Daoy (cell line): ENCODE data around the gene NCAPD2. TPM values are rescaled to one million over a fixed set of nuclear protein-coding genes. Genes with fewer than 3 reads are reported as not detected.

Experiments
- DNase-seq: peaks from one replicate; pipeline ENCODE4 v3.0.0-alpha.2; 2015; ENCODE audit warnings: low read depth
- total RNA-seq: library from RNA; depleted of rRNA; stranded (reverse); fragments of >200 nt; shearing (Covaris generic); gene quantifications from 2 replicates; pipeline ENCODE4 v1.2.3, GENCODE V29; 2014; rRNA removed

The NCAPD2 gene
- total RNA-seq, 1 experiment from 2014 or later = 117 TPM

- no peak for DNase-seq
Measured at GRCh38 chr12:6573001-6573400, 79.1 kb downstream of the NCAPD2 start.

- DNase-seq = no peak
Measured at GRCh38 chr12:6574576-6575295, 80.8 kb downstream of the NCAPD2 start.

GRCh38 chr12:6575648-6576047, 81.7 kb downstream of the NCAPD2 start:
- no peak for DNase-seq

Other genes starting within 250 kb of the NCAPD2 start
- gene PLEKHG6, start 183.4 kb upstream of the NCAPD2 start, total RNA-seq = 0.15 TPM in 1 of 2 replicates, not detected in the other
- 111 and 125 TPM in 2 replicates for gene TNFRSF1A, start 152.0 kb upstream of the NCAPD2 start, total RNA-seq
- gene SCNN1A, start 118.5 kb upstream of the NCAPD2 start, total RNA-seq = 0.23 TPM in 1 of 2 replicates, not detected in the other
- 29.8 and 49.0 TPM in 2 replicates for gene LTBR, start 109.9 kb upstream of the NCAPD2 start, total RNA-seq
- not detected in 2 replicates for gene CD27, start 49.1 kb upstream of the NCAPD2 start, total RNA-seq
- gene TAPBPL, start 42.1 kb upstream of the NCAPD2 start, total RNA-seq = 4.0 and 10.9 TPM in 2 replicates
- 0.74 and 1.2 TPM in 2 replicates for gene VAMP1, start 23.4 kb upstream of the NCAPD2 start, total RNA-seq
- gene MRPL51, start 840 bp upstream of the NCAPD2 start, total RNA-seq = 250 and 327 TPM in 2 replicates
- gene GAPDH, start 40.4 kb downstream of the NCAPD2 start, total RNA-seq = 5,302 and 5,697 TPM in 2 replicates
- 5.9 and 11.8 TPM in 2 replicates for gene IFFO1, start 61.9 kb downstream of the NCAPD2 start, total RNA-seq
- gene NOP2, start 74.2 kb downstream of the NCAPD2 start, total RNA-seq = 111 and 129 TPM in 2 replicates
- 330 and 358 TPM in 2 replicates for gene CHD4, start 113.3 kb downstream of the NCAPD2 start, total RNA-seq
- gene LPAR5, start 141.9 kb downstream of the NCAPD2 start, total RNA-seq = 0.86 TPM in 1 of 2 replicates, not detected in the other
- gene ACRBP, start 153.3 kb downstream of the NCAPD2 start, total RNA-seq = not detected in 2 replicates
- 23.4 and 28.0 TPM in 2 replicates for gene ING4, start 169.0 kb downstream of the NCAPD2 start, total RNA-seq
- 15.9 and 21.8 TPM in 2 replicates for gene ZNF384, start 195.3 kb downstream of the NCAPD2 start, total RNA-seq
- 0.06 TPM in 1 of 2 replicates, not detected in the other for gene PIANP, start 206.7 kb downstream of the NCAPD2 start, total RNA-seq
- 88.4 and 96.6 TPM in 2 replicates for gene COPS7A, start 229.9 kb downstream of the NCAPD2 start, total RNA-seq